Heart left ventricle (tissue), 16 donors: ENCODE data around the gene CENPO. TPM values are rescaled to one million over a fixed set of nuclear protein-coding genes. Genes with fewer than 3 reads are reported as not detected.

Source experiments
- ATAC-seq, 4 donors: fragments of 200-7000 bp; cut with Tn5 transposase; one replicate each; pipeline ENCODE4 v1.9.1; 2020 to 2022; ENCODE audit warnings: moderate library complexity in 4 of 4, mild to moderate bottlenecking in 3 of 4, moderate number of reproducible peaks in 1 of 4
- DNase-seq, 5 donors: peaks; one replicate each; pipeline ENCODE4 v3.0.0-alpha.2; 2020
- H3K27ac ChIP-seq, 12 donors: fragments of 200-600 bp; sonication (generic) in 4 of 12; one replicate each; pipeline versions ENCODE4 v1.5.0 to v1.8.0; 2016 to 2022; ENCODE audit warnings: mild to moderate bottlenecking in 2 of 12
- H3K27me3 ChIP-seq, 9 donors: fragments of 200-600 bp; sonication (generic) in 2 of 9; one replicate each; pipeline versions ENCODE4 v1.5.1 to v1.8.0; 2016 to 2022; ENCODE audit warnings: mild to moderate bottlenecking in 3 of 9
- H3K36me3 ChIP-seq, 9 donors: fragments of 200-600 bp; sonication (generic) in 2 of 9; one replicate each; pipeline versions ENCODE4 v1.5.0 to v1.8.0; 2018 to 2022; ENCODE audit warnings: mild to moderate bottlenecking in 2 of 9
- H3K4me1 ChIP-seq, 12 donors: fragments of 200-600 bp; sonication (generic) in 4 of 12; one replicate each; pipeline versions ENCODE4 v1.5.0 to v1.8.0; 2016 to 2022; ENCODE audit warnings: mild to moderate bottlenecking in 3 of 12
- H3K4me3 ChIP-seq, 12 donors: fragments of 200-600 bp; sonication (generic) in 4 of 12; one replicate each; pipeline versions ENCODE4 v1.5.0 to v1.8.0; 2017 to 2022; ENCODE audit warnings: mild to moderate bottlenecking in 9 of 12, moderate library complexity in 4 of 12
- H3K9me3 ChIP-seq, 12 donors: fragments of 200-600 bp; sonication (generic) in 4 of 12; one replicate each; pipeline versions ENCODE4 v1.5.0 to v1.8.0; 2016 to 2022; ENCODE audit warnings: mild to moderate bottlenecking in 1 of 12
- CTCF ChIP-seq, 12 donors: fragments of 200-600 bp; sonication (generic) in 4 of 12; IDR thresholded peaks; one replicate each; pipeline versions ENCODE4 v1.5.0 to v1.8.0; 2018 to 2022; ENCODE audit warnings: antibody characterized with exemption in 12 of 12, mild to moderate bottlenecking in 5 of 12
- POLR2A ChIP-seq, 2 donors: fragments of 450-650 bp; IDR thresholded peaks; one replicate each; pipeline ENCODE4 v1.6.1; 2017; ENCODE audit warnings: antibody characterized with exemption in 2 of 2, mild to moderate bottlenecking in 2 of 2, moderate library complexity in 2 of 2
- whole genome bisulfite sequencing, 4 donors: extraction: QIAGEN DNeasy Blood & Tissue Kit in 2 of 4; methylation state at CpG; one replicate each; pipeline versions ENCODE4 v1.1.5 to v1.1.7; 2013 to 2018; 5-methylcytosine and 5-hydroxymethylcytosine counted together
- intact Hi-C, 10 donors: fragments of 100-400 bp; cut with DNase I; formaldehyde crosslinking; loops; one replicate each; pipeline versions ENCODE4 v1.11.1 to v1.14.2; 2022
- polyA plus RNA-seq, 2 donors: library from polyadenylated mRNA; stranded (reverse); fragments of 200-250 nt; gene quantifications; one replicate each; pipeline ENCODE4 v1.2.3, GENCODE V29; 2013
- total RNA-seq, 9 donors: library from RNA; depleted of rRNA in 2 of 9; stranded (reverse); fragments of >200 nt in 2 of 9; fragmentation: NEBNext Ultra II Directional in 3 of 9; extraction: Animal tissue kit (Norgen Biotek cat#: 25700) in 3 of 9; gene quantifications; one replicate each; pipeline versions ENCODE4 v1.1.0 to v1.2.4, GENCODE V29; 2016 to 2023
- donor health status: ischemic (EF 13 %, LVEDD 7.1; RV severe dilation, severe dysfunction).
- donor health status: healthy with polysubstance abuse.
- donor health status: DM: no; HTN: yes; CAD: no.
- donor health status: DM: no; HTN: no; CAD: no.
- donor health status: ischemic (EF 25% LVEDD 6.9; RV normal size, moderate dysfunction).
- donor health status: ischemic (EF 25% LVEDD 5.7; RV mildly dilated, moderate dysfunction).
- donor health status: healthy.
- donor health status: DM: yes; HTN: yes; CAD: no.
- donor health status: ischemic (EF 35%, LVEDD 5.7; RV mildly dilated, moderate dysfunction).
- donor health status: nonischemic (EF 11% LVEDD 7.7; RV severe dilation, severe dysfunction).
- donor health status: DM: yes; HTN: yes; CAD: no.
- donor health status: PGD.
- donor health status: ischemic (EF 29% LVEDD 5.4; RV normal size, mild dysfunction).
- donor health status: nonischemic (EF 23%, LVEDD 6.1; RV moderate dilation, normal function).

The CENPO gene
- total and polyA plus RNA-seq, 11 donors, result 1.5 to 9.2 (median 2.4) TPM

DNA sequence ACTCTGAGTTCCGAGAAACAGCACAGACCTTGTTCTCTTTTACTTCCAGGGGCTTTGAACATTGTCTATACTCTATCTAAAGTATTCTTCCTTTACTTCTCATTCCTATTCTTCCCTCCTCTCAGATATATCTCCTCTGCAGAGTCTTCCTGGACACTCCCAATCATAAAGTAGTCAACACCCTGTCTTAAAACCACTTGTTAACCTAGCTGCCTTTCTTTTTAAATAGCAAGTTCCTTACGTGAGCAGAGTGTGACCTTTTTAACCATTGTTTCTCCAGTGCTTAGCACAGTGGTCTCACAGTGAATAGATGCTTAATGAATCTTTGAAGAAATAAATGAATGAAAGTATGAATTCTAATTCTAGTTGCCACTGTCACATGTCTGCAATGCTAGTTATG is 47.4 kb upstream of the CENPO start:
- Histone ChIP-seq H3K36me3 (peaks cover 0 to 77% (median 42%) of the 10 kb centered on the region in 9 donors), H3K4me3 (no peak overlapping the region), H3K27ac (no peak overlapping the region), H3K27me3 (no peaks in the 10 kb centered on the region), H3K9me3 (no peaks in the 10 kb centered on the region), H3K4me1 (peaks cover 0 to 11% (median 0%) of the 10 kb centered on the region in 12 donors)
- DNase-seq, result no peak
- no peak for ATAC-seq
- intact Hi-C loops, result no loop called here
- TF ChIP-seq CTCF (IDR thresholded peaks at IDR 0.05), result no peak
- TF ChIP-seq POLR2A (IDR thresholded peaks at IDR 0.05), result no peak
- WGBS, 4 donors, result 71 to 74% (median 73%) methylated on average over 2 of the region's 2 CpGs

GRCh38 chr2:24747299-24747698 is 45.9 kb upstream of the CENPO start:
- H3K27ac ChIP-seq, result no peak overlapping the region
- H3K9me3 ChIP-seq, result no peaks in the 10 kb centered on the region
- no peak for TF ChIP-seq POLR2A (IDR thresholded peaks at IDR 0.05)
- no peak for TF ChIP-seq CTCF (IDR thresholded peaks at IDR 0.05)
- H3K36me3 ChIP-seq, result peaks cover 0 to 75% (median 34%) of the 10 kb centered on the region in 9 donors
- intact Hi-C loops, result no loop called here
- DNase-seq (no peak), ATAC-seq (no peak)
- no peak overlapping the region for H3K4me3 ChIP-seq
- H3K27me3 ChIP-seq, result no peaks in the 10 kb centered on the region
- H3K4me1 ChIP-seq, result peaks cover 0 to 11% (median 0%) of the 10 kb centered on the region in 12 donors
- 97 to 100% (median 98%) methylated on average over 3 of the region's 3 CpGs for WGBS, 4 donors

- ATAC-seq, result no peak
- intact Hi-C loops, result no loop called here
- Histone ChIP-seq H3K4me1 (peaks cover 0 to 5% (median 0%) of the 10 kb centered on the region in 12 donors), H3K27me3 (no peaks in the 10 kb centered on the region), H3K4me3 (no peak overlapping the region), H3K27ac (no peak overlapping the region), H3K9me3 (no peaks in the 10 kb centered on the region), H3K36me3 (peaks cover 0 to 75% (median 40%) of the 10 kb centered on the region in 9 donors)
- DNase-seq, result no peak
- TF ChIP-seq CTCF (IDR thresholded peaks at IDR 0.05) (no peak), POLR2A (IDR thresholded peaks at IDR 0.05) (no peak)
- WGBS, 4 donors, result 91 to 97% (median 95%) methylated on average over 7 of the region's 7 CpGs
Observed at GRCh38 chr2:24749069-24749691, 44.0 kb upstream of the CENPO start.

- no peak for ATAC-seq
- WGBS, 4 donors, result 86 to 90% (median 88%) methylated on average over 3 of the region's 3 CpGs
- TF ChIP-seq CTCF (IDR thresholded peaks at IDR 0.05) (no peak), POLR2A (IDR thresholded peaks at IDR 0.05) (no peak)
- Histone ChIP-seq H3K27me3 (no peaks in the 10 kb centered on the region), H3K27ac (no peak overlapping the region), H3K9me3 (no peaks in the 10 kb centered on the region), H3K4me3 (no peak overlapping the region), H3K36me3 (peaks cover 0 to 94% (median 77%) of the 10 kb centered on the region in 9 donors), H3K4me1 (no peaks in the 10 kb centered on the region)
- no peak for DNase-seq
- intact Hi-C loops, result loop anchor here in 1 of 10 donors (5.0 kb wide), 1 partner anchor 533 kb away; no protein-coding TSS in a partner anchor
Observed at GRCh38 chr2:24754985-24755705, 38.1 kb upstream of the CENPO start.
